Measurements from ENCODE around the gene PDAP1.
"Not testable (repeated sequence)": the region's sequence is repeated elsewhere in the genome, so short reads cannot be mapped to it uniquely, and the experiment has no call there.

Gene PDAP1, protein sequence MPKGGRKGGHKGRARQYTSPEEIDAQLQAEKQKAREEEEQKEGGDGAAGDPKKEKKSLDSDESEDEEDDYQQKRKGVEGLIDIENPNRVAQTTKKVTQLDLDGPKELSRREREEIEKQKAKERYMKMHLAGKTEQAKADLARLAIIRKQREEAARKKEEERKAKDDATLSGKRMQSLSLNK

DNA sequence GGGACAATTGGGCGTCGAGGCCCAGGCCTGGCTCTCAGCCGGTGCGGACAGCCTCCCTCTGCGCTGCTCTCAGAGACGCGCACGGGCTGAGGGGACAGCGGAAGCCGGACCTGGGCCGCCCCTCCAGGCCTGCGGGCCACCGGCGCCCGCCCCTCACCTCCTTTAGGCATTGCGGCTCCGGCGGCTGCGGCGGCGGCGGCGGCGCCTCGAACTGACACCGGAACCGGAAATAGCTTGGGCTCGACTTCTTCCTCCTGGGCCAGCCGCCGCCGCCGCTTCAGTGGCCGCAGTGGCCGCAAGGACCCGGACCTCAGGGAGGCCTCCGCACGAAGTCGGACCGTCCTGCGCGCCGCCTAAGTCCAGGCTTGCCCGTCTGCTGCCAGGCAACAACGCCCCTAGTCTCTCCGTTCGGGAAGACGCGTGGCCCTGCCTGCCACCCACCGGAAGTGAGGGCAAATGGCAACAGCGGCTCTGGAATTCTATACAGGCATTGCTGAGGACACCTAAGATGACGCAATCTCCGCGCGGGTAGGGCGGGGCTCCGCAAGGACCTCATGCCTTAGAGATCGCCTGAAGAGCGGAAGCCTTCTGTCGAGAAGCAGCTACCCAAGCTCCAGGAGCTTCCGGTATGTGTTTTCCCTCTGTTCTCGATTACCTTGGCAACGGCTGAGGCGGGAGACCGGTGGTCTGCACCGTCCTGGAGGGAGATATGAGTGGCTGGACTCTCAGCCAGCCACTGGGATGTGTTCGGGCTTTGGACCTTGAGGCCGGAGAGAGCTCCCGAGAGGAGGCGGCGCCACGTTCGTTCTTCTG, at the start of gene PDAP1, which contains the start of gene BUD31:
PDAP1 (minus strand) TSS at position 219 of the 813 bp plus-strand sequence; CDS start at position 170, 49 bp downstream.
BUD31 (plus strand) TSS at position 591 of the 813 bp plus-strand sequence. CDS start 2,124 bp downstream, outside the sequence.
- DNase-seq (ENCODE audit: low read depth), result peak; percentile 65

DNA sequence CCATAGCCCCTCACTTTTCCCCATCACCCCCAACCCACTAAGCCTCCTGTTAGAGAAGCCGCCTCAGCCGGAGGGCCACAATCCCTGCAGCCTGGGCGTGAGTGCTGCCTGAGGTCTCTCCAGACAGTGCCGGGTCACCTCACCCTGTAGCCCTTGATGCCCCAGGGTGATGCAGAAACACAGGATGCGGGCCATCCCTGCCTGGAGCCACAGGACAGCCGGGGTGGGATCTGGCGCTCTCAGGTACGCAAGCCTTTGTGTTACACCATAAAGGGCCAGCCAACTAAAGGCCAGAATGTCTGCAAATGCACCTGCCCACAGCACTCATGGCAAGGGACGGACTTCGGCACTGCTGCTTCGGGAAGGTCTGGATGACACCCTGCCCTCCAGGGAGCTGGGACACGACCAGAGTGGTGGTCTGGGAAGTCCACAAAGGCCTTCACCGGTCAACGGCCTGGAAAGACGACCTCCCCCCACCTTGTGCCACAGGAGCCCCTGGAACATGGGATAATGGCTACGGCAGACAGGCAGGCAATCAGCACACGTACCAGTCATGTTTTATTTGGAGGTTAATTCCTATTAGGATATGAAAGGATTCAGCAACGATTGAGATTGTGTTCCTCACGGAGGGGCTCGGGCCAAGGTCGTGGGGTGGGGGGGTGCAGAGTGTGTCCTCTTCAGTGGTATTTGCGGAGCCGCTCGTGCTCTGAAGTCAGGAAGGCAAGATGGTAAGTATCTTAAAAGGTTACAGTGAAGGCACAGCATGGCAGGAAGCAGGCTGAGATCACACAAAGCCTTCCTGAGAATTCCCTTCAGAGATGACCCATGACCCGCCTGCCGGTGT, 49.5 kb upstream of the PDAP1 start:
- DNase-seq (ENCODE audit: low read depth), result no peak

DNA sequence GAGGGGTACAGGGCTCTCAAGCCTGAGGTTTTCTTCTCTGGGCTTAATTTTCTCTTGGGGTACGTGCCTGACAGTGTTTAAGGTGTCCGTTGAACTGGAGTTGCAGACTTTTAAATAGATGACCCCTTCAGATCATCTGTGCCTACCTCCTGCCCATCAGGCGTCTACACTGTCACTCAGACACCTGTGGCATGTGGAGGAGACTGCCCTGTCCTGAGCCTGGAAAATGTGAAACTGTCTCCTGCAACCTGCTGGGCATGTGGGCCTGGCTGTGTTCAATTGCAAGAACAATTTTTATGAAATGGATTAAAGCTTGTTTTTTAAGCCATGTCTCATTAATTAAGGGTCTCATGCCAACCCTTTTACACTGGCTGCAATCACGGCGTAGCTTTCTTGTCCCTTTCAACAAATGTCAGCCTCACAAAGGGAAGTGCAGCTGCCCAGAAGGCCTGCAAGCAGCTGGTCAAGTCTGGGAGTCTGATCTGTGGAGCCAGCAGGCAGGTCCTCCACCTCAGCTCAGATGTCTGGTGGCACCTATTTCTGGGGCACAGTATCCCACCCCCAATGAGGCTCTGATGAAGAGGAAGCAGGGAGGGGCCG, 48.8 kb upstream of the PDAP1 start:
- DNase-seq (ENCODE audit: low read depth), result no peak

DNA sequence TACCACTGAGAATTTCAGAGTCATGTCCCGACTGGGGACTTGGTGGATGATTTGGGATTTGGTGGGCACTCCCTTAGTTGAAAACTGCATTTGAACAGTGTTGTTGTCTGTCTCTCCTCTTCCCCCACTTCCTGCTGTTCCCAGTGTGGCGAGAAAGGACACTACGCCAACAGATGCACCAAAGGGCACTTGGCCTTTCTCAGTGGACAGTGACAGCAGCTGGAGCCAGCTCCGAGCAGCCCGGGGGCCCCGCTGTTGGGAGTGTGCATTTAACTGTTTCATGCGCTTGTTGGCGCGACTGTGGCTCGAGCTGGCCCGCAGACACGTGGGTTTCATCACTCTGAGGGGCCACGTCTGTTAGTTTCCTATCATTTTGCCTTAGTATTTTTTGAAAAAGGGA, 47.9 kb upstream of the PDAP1 start:
- DNase-seq (ENCODE audit: low read depth), result no peak

DNA sequence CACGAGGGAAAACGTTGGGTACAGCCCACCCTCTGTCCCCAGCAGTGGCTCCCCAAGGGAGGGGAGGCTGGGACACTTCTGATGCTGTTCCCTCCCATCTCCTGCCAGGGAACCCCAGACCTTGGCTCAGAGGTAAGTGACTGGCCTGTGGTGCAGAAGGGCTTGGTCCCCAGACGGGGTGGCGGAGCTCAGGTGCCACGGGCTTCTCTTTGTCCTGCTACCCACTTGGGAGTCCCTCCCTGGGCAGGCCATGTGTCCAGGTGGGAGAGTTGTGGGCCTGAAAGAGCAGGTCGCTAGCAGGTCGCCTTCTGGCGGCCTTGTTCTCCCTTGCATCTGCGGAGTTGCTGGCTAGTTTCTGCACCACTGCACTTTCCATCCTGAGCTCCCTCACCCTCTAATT, 47.5 kb upstream of the PDAP1 start:
- DNase-seq (ENCODE audit: low read depth), result no peak

DNA sequence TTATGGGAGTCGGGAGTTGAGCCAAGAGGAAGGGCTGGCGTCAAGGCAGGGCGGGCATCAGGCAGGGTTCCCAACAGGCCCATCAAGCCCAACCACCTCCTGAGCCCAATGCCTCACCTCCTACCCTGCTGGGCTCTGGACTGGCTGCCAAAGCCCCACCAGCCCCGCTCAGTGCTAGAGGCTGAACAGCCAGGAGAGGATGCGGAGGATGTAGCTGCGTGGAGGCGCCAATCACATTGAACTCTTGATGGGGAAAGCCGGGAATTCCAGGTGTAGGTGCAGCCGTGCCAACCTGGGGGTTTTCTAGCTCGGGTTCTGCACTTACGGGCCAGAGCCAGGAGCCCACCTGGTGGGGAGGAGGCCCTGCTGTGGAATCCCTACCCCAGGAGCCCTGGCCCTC, 44.7 kb upstream of the PDAP1 start:
- no peak for DNase-seq (ENCODE audit: low read depth)

DNA sequence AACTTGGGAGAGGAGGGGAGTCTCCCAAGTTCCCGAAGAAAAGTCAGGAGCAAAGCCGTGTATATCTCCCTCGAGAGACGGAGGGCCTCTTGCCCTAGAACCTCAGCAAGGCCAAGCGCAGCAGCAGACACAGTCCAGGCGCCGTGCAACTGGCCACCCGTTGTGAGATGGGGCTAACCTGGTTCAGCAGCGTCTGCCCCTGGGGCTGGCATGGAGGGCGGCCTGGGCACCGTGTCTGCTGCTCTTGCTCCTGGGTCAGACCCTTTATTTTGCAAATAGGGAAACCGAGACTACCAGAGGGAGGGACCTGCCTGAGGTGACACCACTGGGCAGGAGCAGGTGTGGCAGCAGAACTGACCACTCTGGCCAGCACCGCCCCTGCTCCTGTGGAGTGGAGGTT, 44.1 kb upstream of the PDAP1 start:
- no peak for DNase-seq (ENCODE audit: low read depth)

DNA sequence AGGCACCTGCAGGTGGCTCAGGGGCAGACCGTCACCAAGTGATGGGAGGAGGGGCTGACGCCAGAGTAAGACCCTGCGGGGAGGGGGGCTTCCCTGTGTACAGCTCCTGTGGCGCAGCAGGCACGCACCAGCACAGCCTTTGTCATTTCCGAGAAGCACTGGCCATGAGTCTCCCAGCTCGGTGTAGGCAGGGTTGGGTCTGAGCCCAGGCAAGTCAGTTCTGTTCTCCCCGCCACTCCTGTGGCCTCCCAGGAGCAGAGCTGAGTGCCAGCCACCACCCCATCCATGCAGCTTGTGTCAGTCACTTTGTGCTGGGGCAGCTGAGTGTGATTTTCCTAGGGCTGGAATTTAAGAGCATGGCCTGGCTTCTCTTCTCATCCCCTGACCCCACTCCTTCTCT, 43.5 kb upstream of the PDAP1 start:
- no peak for DNase-seq (ENCODE audit: low read depth)

DNA sequence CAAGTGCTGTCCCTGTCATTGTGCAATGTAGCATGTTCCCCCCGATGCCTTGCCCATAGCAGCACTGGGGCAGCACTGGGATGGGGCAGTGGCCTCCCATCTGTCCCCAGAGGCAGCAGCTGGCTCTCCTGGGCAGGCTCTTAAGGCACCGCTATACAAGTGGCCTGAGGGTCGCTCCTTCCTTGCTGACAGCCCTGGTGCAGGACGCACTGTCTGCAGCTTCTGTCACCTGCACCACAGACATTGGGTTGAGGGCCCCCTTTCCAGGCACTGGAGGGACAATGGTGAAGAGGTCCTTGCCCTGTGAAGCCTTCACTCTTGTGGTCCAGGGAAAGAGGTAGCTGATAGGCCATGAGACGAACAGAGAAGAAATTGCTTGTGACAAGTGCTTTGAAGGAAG, 40.9 kb upstream of the PDAP1 start:
- no peak for DNase-seq (ENCODE audit: low read depth)

DNA sequence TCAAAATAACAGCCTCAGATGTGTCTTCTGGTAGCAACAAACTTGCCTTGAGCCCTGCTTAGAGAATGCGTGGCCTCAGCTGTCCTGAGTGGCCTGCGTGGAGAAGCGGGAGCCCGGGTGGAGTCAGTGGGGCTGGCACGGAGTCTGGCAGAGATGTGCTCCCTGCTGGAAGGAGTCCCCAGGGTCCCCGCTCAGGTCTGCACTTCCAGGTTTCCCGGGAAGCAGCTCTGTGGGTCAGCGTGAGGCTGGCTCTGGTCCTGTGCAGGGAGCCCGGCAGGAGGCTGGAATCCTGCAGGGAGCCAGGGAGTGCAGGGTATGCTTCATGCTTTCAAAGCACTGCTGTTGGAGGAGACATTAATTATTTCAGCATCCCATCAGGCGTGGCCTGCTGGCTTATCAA, 40.5 kb upstream of the PDAP1 start:
- no peak for DNase-seq (ENCODE audit: low read depth)

DNA sequence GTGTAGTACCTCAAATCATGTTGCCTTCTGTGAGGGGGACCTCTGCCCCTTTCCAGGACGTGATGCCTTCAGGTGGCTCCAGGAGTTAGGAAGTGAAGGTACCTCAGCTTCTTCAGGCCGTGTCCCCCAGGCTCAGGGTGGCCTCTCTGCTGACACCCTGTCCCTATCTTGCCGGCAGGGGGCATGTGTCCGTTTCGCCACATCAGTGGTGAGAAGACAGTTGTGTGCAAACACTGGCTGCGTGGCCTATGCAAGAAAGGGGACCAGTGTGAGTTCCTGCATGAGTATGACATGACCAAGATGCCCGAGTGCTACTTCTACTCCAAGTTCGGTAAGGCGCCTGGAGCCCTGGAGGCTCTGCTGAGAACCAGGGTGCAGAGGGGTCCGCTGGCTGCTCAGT, 39.5 kb upstream of the PDAP1 start:
- DNase-seq (ENCODE audit: low read depth), result no peak

DNA sequence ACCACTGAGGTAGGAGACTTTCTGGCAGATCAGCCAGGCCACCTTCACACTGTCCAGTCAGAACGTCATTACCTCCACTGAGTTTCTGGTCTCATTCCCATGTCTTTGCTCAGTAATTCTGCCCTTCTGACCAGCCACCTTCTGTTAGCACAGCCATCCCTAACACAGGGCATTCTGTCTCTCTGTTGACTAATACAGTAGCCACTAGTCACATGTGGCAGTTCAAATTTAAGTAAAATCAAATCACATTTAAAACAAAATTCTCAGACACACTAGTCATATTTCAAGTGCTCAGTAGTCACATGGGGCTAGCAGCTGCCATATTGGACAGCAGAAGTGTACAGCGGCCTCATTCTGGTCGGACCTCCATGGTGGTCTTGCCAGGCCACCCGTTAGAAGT, 37.7 kb upstream of the PDAP1 start:
- no peak for DNase-seq (ENCODE audit: low read depth)

DNA sequence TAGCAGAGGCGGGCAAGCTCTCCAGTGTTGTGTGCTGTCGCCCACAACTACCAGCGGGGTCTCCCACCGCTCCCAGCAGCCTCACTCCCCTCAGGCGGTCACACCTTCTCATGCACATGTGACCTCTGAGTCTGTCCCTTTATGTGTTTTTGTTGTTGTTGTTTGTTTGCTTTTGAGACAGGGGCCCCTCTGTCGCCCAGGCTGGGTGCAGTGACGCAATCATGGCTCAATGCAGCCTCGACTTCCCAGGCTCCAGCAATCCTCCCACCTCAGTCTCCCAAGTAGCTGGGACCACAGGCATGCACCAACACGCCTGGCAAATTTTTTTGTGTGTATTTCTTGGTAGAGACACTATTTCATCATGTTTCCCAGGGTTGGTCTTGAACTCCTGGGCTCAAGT, 31.8 kb upstream of the PDAP1 start:
- DNase-seq (ENCODE audit: low read depth), result peak; percentile 13

DNA sequence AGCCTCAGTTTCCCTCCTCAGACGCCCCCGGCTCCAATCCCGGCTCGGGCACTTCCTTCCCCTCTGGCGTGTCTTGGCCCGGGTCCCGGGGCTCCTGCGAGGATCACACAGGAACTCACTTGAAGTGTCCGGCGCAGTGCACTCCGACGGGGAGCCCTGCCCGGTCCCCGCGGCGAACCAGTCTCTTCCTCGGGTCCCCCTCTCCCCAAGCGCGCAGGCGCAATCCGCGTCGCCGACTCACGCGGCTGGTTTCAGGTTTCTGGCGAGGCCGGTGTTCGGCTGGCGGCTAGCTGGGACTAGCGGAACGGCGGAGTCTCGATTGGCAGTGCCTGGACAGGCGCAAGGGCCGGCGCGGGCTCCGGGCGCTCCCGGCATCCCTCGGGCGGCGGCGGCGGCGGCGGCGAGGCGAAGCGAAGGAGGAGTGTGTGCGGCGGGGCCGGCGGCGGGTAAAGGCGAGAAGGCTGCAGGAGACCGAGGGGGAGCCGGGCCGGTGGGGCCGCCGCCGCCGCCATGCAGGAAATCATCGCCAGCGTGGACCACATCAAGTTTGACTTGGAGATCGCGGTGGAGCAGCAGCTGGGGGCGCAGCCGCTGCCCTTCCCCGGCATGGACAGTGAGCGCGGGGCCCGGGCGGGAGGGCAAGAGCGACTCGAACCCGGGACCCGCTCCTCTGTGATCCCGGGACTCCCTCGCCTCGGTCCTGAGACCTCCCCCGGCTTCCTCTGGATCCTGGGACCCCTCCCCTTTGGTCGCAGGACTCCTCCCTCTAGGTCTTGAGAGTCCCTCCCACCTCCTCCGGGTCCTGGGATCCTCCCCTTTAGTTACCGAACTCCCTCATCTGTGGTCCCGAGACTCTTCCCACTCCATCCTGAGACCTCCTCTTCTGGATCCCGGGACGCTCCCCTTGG, 30.4 kb upstream of the PDAP1 start, which contains the start of the genes CPSF4 and PTCD1:
CPSF4 (plus strand) TSS at position 371 of the 908 bp plus-strand sequence; CDS start at position 511, 140 bp downstream.
PTCD1 (minus strand) TSS at position 226 of the 908 bp plus-strand sequence. CDS start 3,556 bp downstream, outside the sequence.
- peak; percentile 70 for DNase-seq (ENCODE audit: low read depth)

DNA sequence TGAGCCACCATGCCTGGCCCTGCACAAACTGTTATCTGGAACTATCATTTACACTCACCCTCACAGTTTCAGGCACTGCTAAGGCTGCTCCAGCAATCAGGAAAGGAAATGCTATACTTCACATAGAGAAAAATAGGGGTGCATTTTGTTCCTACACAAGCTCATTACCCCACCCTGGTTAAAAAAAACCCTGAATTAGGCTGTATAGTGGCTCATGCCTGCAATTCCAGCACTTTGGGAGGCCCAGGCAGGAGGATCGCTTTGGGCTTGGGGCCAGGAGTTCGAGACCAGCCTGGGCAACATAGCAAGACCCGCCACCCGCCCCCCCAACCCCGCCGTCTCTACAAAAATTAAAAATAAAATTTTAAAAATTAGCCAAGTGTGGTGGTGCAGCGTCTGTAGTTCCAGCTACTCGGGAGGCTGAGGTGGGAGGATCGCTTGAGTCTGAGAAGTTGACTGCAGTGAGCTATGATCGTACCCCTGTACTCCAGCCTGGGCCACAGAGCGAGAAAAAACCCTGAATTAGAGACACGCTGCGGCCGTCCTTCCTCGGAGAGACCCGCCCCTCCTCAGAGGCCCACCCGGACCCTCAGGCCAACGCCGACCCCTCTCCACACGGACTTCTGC, 29.7 kb upstream of the PDAP1 start:
- no peak for DNase-seq (ENCODE audit: low read depth)

DNA sequence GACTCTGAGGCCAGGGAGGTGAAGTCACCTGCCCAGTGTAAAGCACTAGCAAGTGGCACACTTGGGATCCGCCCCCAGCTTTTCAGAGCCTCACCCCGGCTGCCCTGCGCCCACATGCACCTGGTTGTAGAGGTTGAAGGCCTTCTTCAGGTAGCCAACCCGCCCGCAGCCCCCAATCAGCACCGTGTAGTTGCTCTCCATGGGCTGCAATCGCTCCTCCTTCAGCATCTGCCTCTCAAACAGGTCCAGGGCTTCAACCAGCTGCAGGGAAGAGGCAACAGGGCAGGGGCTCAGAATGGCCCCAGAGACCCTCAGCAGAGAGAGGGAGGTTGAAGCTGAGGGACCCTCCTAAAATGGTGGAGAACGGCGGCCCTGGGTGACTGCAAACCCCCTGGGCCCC, 24.8 kb upstream of the PDAP1 start:
- DNase-seq (ENCODE audit: low read depth), result no peak

DNA sequence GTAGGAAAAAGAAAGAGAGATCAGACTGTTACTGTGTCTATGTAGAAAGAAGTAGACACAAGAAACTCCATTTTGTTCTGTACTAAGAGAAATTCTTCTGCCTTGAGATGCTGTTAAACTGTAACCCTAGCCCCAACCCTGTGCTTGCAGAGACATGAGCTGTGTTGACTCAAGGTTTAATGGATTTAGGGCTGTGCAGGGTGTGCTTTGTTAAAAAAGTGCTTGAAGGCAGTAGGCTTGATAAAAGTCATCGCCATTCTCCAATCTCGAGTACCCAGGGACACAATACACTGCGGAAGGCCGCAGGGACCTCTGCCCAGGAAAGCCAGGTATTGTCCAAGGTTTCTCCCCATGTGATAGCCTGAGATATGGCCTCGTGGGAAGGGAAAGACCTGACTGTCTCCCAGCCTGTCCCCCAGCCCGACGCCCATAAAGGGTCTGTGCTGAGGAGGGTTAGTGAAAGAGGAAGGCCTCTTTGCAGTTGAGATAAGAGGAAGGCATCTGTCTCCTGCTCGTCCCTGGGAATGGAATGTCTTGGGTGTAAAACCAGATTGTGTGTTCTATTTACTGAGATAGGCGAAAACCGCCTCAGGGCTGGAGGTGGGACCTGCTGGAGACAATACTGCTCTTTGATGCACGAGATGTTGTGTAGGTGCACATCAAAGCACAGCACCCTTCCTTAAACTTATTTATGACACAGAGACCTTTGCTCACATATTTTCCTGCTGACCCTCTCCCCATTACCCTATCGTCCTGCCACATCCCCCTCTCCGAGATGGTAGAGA, 23.6 kb upstream of the PDAP1 start:
- not testable (repeated sequence) for DNase-seq (ENCODE audit: low read depth)

DNA sequence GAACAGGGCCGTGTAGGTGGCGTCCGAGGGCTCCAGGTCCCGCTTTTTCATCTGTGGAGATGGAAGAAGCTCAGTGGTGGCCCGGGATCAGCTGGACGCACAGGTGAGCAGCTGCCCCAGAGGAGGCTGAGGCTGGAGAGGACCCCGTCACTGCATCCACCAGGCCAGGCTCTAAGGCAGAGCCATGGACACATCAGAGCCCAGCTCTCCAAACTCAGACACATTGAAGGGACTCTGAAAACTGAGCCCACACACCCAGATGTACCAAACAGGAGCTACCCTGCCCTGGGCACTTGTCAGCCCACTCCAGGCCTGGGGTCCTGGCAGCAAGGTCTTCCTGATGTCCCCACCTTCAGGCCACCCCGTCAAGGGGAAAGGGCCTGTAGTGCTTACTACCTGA, 21.4 kb upstream of the PDAP1 start:
- no peak for DNase-seq (ENCODE audit: low read depth)

DNA sequence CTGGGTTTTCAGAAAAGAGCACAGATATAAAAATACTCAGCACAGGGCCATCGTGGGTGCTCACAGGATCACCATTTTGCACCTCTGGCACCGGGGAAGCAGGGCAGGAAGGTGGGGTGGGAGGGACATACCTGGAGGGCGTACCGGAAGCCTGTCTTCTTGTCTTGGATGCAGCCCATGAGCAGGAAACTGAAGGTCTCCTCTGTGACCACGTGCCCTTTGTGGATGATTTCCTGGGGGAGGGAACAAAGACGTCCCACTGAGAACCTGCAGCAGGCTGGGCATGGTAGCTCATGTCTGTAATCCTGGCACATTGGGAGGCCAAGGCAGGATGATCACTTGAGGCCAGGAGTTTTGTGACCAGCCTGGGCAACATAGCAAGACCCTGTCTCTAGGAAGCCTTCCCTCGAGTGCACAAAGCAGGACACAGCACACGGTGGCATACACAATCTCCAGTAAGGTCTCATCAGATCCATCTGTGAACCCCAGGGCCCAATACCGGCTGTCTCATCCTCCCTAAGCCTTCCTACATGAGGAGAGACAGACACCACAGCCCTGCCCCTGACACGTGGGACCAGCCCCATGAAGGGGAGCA, 20.7 kb upstream of the PDAP1 start:
- DNase-seq (ENCODE audit: low read depth), result no peak
